Fibroblast of pulmonary artery (primary cell): ENCODE data around the gene RPTOR.

Source experiments
- DNase-seq: peaks from one replicate; pipeline ENCODE4 v3.0.0-alpha.2; 2010; ENCODE audit warnings: low read depth
- H3K4me3 ChIP-seq: replicated peaks from 2 replicates; pipeline ENCODE4 v1.5.1; 2011; ENCODE audit warnings: low read depth, mild to moderate bottlenecking, control low read depth, low read length, moderate library complexity
- TF ChIP-seq, protein P1 (sequence below): IDR thresholded peaks from 2 replicates; pipeline ENCODE4 v1.5.1; 2011; ENCODE audit warnings: mild to moderate bottlenecking, control low read depth, low read length, inconsistent platforms; ENCODE audit errors: missing control alignments

The RPTOR gene

DNA sequence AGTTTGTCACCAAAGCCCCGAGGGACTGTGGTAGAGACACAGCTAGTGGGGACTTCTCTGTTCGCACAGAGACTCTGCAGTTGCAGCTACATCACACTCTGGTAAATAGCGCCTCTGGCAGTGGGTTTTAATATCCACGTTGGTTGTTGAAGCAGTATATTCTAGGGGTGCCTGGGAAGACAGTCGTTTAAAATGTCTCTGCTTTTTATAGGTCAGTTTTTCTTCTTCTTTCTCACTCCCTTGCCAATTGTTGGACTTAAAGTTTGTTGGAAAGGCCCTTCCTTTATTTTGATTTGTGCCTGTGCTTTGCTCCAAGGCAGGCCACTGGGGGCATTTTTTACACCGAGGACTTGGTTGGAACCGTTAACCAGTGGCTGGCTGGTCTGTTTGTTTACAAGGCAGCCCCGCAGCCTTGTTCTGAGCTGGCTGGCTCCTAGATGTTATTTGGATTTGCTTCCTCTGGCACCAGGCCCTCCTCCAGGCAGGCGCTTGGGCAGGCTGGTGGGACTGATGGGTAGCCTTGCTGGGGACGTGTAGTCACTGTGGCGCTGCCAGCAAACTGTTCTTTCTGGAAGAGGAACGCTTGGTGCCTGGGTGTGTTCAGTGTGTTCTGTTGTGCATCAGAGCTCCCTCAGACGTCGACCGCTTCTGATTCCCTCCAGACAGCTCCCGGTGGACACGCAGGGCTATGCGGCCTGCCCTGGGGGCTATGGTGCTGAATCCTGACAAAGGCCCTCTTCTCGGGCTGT, 228.8 kb downstream of the RPTOR start:
- H3K4me3 ChIP-seq = no peak overlapping the region
- TF ChIP-seq, protein P1, sequence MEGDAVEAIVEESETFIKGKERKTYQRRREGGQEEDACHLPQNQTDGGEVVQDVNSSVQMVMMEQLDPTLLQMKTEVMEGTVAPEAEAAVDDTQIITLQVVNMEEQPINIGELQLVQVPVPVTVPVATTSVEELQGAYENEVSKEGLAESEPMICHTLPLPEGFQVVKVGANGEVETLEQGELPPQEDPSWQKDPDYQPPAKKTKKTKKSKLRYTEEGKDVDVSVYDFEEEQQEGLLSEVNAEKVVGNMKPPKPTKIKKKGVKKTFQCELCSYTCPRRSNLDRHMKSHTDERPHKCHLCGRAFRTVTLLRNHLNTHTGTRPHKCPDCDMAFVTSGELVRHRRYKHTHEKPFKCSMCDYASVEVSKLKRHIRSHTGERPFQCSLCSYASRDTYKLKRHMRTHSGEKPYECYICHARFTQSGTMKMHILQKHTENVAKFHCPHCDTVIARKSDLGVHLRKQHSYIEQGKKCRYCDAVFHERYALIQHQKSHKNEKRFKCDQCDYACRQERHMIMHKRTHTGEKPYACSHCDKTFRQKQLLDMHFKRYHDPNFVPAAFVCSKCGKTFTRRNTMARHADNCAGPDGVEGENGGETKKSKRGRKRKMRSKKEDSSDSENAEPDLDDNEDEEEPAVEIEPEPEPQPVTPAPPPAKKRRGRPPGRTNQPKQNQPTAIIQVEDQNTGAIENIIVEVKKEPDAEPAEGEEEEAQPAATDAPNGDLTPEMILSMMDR = no peak
- DNase-seq = no peak

GRCh38 chr17:80774146-80774545, 229.5 kb downstream of the RPTOR start:
- DNase-seq = no peak
- no peak overlapping the region for H3K4me3 ChIP-seq
- TF ChIP-seq, protein P1 = no peak

DNA sequence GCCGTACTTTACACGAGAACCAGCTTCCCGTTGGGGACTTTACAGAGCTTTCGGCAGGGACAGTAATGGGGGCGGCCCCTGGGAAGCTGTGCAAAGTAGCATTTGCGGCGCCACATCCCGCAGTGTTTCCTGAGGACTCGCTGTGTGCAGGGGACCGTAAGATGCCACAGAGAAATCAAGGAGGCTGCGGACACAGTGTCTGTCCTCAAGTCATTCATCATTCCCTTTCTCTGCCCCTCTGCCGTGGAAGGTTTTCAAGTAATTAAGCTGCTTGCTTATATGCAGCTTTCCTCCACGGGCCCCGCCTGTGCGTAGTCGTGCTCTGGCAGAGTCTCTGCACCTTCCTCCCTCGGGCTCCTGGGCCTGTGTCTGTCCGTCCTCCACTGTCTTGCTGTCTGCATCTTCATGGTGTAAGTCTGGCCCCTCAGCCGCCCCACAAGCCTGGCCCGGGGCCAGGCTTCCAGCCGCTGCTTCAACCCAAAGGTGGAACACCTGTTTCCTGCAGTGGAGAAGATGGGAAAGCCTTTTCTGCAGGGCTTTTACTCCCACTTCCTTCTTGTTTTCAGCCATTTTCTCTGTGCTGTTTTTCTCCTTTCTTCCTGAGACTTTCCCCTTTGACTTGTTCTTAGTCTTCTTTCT, 230.1 kb downstream of the RPTOR start:
- no peak overlapping the region for H3K4me3 ChIP-seq
- TF ChIP-seq, protein P1 = no peak
- no peak for DNase-seq

GRCh38 chr17:80775863-80776262, 231.2 kb downstream of the RPTOR start:
- no peak overlapping the region for H3K4me3 ChIP-seq
- DNase-seq = no peak
- TF ChIP-seq, protein P1 = no peak

DNA sequence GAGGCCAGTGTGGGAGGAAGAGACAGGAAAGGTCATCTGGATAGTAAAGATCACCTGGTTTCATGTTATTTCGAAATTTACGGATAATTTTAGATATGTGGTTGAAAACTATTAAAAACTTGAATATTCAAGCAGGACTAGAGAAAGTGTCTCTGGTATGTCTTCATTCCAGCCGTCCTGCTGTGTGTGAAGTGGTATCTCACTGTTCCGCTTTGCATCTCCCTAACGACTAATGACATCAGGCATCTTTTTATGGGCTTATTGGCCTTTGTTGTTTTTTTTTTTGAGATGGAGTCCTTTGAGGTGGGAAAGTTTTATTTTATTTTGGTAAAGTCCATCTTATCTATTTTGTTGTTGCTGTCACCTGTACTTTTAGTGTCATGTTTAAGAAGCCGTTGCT, 232.6 kb downstream of the RPTOR start:
- TF ChIP-seq, protein P1 = no peak
- H3K4me3 ChIP-seq = no peak overlapping the region
- no peak for DNase-seq

DNA sequence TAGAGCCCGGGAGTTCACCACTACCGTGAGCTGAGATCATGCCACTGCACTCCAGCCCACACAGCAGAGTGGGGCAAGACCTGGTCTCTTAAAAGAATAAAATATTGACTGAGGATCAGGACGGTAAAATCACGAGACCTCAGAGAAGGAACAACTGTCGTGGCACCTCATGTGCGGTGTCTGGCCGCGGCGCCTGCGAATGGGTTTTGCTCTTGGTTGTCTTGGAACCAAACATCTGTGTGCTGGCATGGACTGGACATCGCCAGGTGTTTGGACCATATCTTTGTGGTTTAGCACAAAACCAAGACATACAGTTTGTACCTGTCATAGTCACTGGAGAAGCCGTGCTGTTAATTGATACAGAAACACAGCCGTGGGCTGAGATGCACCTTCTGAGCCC, 234.1 kb downstream of the RPTOR start:
- TF ChIP-seq, protein P1 = no peak
- H3K4me3 ChIP-seq = no peak overlapping the region
- DNase-seq = no peak

GRCh38 chr17:80779336-80779735, 234.7 kb downstream of the RPTOR start:
- H3K4me3 ChIP-seq = no peak overlapping the region
- TF ChIP-seq, protein P1 = no peak
- no peak for DNase-seq
